GM23338 (cell line): ENCODE results near the gene CLEC18B.
"Not testable (repeated sequence)": the region's sequence is repeated elsewhere in the genome, so short reads cannot be mapped to it uniquely, and the experiment has no call there.

Experiments used
- CTCF ChIP-seq, 2 experiments: fragments of 200-600 bp in 1 of 2; sonication (generic) in 1 of 2; conservative IDR thresholded peaks; 2 replicates each; pipeline versions ENCODE4 v1.5.1 to v1.6.1; 2016 to 2017; ENCODE audit warnings: antibody characterized with exemption in 2 of 2, low read depth in 2 of 2, mild to moderate bottlenecking in 2 of 2, moderate library complexity in 1 of 2
- EZH2 ChIP-seq: fragments of 200-600 bp; sonication (generic); IDR thresholded peaks from one replicate; pipeline ENCODE4 v1.8.0; 2017; ENCODE audit warnings: antibody characterized with exemption, mild to moderate bottlenecking, low read depth; ENCODE audit not compliant: unreplicated experiment
- EZH2phosphoT487 ChIP-seq: fragments of 200-600 bp; sonication (generic); IDR thresholded peaks from one replicate; pipeline ENCODE4 v1.8.1; 2018; ENCODE audit warnings: antibody characterized with exemption; ENCODE audit not compliant: unreplicated experiment
- JUNB ChIP-seq: IDR thresholded peaks from one replicate; pipeline ENCODE4 v1.6.1; 2016; ENCODE audit warnings: antibody characterized with exemption; ENCODE audit not compliant: unreplicated experiment
- POLR2AphosphoS5 ChIP-seq: IDR thresholded peaks from 2 replicates; pipeline ENCODE4 v1.6.1; 2016; ENCODE audit warnings: antibody characterized with exemption, low read depth
- TF ChIP-seq, protein P1 (sequence below): IDR thresholded peaks from one replicate; pipeline ENCODE4 v1.6.1; 2018; ENCODE audit warnings: antibody characterized with exemption; ENCODE audit not compliant: unreplicated experiment

- not testable (repeated sequence) for TF ChIP-seq EZH2; CTCF (conservative IDR thresholded peaks at IDR 0.05; ENCODE audit: low read depth in 2 of 2); EZH2phosphoT487; POLR2AphosphoS5; JUNB
- TF ChIP-seq, protein P1, sequence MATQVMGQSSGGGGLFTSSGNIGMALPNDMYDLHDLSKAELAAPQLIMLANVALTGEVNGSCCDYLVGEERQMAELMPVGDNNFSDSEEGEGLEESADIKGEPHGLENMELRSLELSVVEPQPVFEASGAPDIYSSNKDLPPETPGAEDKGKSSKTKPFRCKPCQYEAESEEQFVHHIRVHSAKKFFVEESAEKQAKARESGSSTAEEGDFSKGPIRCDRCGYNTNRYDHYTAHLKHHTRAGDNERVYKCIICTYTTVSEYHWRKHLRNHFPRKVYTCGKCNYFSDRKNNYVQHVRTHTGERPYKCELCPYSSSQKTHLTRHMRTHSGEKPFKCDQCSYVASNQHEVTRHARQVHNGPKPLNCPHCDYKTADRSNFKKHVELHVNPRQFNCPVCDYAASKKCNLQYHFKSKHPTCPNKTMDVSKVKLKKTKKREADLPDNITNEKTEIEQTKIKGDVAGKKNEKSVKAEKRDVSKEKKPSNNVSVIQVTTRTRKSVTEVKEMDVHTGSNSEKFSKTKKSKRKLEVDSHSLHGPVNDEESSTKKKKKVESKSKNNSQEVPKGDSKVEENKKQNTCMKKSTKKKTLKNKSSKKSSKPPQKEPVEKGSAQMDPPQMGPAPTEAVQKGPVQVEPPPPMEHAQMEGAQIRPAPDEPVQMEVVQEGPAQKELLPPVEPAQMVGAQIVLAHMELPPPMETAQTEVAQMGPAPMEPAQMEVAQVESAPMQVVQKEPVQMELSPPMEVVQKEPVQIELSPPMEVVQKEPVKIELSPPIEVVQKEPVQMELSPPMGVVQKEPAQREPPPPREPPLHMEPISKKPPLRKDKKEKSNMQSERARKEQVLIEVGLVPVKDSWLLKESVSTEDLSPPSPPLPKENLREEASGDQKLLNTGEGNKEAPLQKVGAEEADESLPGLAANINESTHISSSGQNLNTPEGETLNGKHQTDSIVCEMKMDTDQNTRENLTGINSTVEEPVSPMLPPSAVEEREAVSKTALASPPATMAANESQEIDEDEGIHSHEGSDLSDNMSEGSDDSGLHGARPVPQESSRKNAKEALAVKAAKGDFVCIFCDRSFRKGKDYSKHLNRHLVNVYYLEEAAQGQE = not testable (repeated sequence)
These were observed 22.9 kb downstream of the CLEC18B start for GRCh38 chr16:74398212-74398895.
